ENCODE results near the gene LRRC28.

GRCh38 chr15:99409560-99409959 lies 158.3 kb downstream of the LRRC28 start:
- TF ChIP-seq USF1 (IDR thresholded peaks at IDR 0.05; ENCODE audit: borderline replicate concordance, low read depth), result no peak
- TF ChIP-seq CTCF (IDR thresholded peaks at IDR 0.05), result no peak
- no peak for TF ChIP-seq ELF1 (IDR thresholded peaks at IDR 0.05)
- TF ChIP-seq SIN3A (IDR thresholded peaks at IDR 0.05; ENCODE audit: borderline replicate concordance, low read depth, low read length), result no peak
- TF ChIP-seq FOXJ3 (CRISPR knock-in tag; IDR thresholded peaks at IDR 0.05), result no peak
